Kidney capillary endothelial cell (primary cell): Measurements from ENCODE around the gene CGB7.
"Not testable (repeated sequence)": the region's sequence is repeated elsewhere in the genome, so short reads cannot be mapped to it uniquely, and the experiment has no call there.

Source experiments
- DNase-seq: peaks from one replicate; pipeline ENCODE4 v3.0.0-alpha.2; 2018; ENCODE audit warnings: low spot score

The CGB7 gene

GRCh38 chr19:49042177-49042576, 15.4 kb downstream of the CGB7 start:
- no peak for DNase-seq

GRCh38 chr19:49039736-49040135, 17.8 kb downstream of the CGB7 start:
- not testable (repeated sequence) for DNase-seq

- DNase-seq: not testable (repeated sequence)
Observed at GRCh38 chr19:49038557-49039276, 18.8 kb downstream of the CGB7 start.

- DNase-seq: not testable (repeated sequence)
Observed at GRCh38 chr19:49038111-49038510, 19.4 kb downstream of the CGB7 start.

GRCh38 chr19:49036815-49037214, 20.7 kb downstream of the CGB7 start, which contains the start of gene CGB1:
Gene CGB1 (minus strand): TSS chr19:49036895. CDS start chr19:49036711, 184 bp downstream.
- DNase-seq: not testable (repeated sequence)

- DNase-seq: not testable (repeated sequence)
Observed at GRCh38 chr19:49031642-49032301, 25.8 kb downstream of the CGB7 start, which contains the start of gene CGB2. Gene CGB2 (plus strand): TSS chr19:49031890. CDS start chr19:49032096, 206 bp downstream.

GRCh38 chr19:49030323-49030722, 27.2 kb downstream of the CGB7 start:
- not testable (repeated sequence) for DNase-seq

- not testable (repeated sequence) for DNase-seq
Observed at GRCh38 chr19:49029749-49030148, 27.8 kb downstream of the CGB7 start.

- not testable (repeated sequence) for DNase-seq
Observed at GRCh38 chr19:49028686-49029085, 28.9 kb downstream of the CGB7 start.

- DNase-seq: not testable (repeated sequence)
Observed at GRCh38 chr19:49025599-49025998, 31.9 kb downstream of the CGB7 start.

- DNase-seq: not testable (repeated sequence)
Observed at GRCh38 chr19:49025088-49025487, 32.5 kb downstream of the CGB7 start.

GRCh38 chr19:49024233-49024632, 33.3 kb downstream of the CGB7 start, which contains the start of gene CGB3:
Gene CGB3 (minus strand): TSS chr19:49024333. CDS start chr19:49023971, 362 bp downstream.
- DNase-seq: not testable (repeated sequence)

GRCh38 chr19:49022116-49022515, 35.4 kb downstream of the CGB7 start:
- DNase-seq: no peak

GRCh38 chr19:49020931-49021895, 36.3 kb downstream of the CGB7 start:
- DNase-seq: no peak

GRCh38 chr19:49020342-49020741, 37.2 kb downstream of the CGB7 start:
- DNase-seq: no peak

- peak; percentile 30 for DNase-seq
Observed at GRCh38 chr19:49019242-49019932, 38.2 kb downstream of the CGB7 start.

- DNase-seq: peak; percentile 21
Observed at GRCh38 chr19:49018388-49019241, 38.9 kb downstream of the CGB7 start.

GRCh38 chr19:49017666-49018351, 39.7 kb downstream of the CGB7 start:
- peak; percentile 57 for DNase-seq

GRCh38 chr19:49017041-49017665, 40.4 kb downstream of the CGB7 start, which contains the start of gene LHB:
Gene LHB (minus strand): TSS chr19:49017091. CDS start chr19:49017081, 10 bp downstream.
- DNase-seq: no peak
